HUES48 (cell line): ENCODE measurements around the gene PAX2.

ENCODE experiments used
- H3K27ac ChIP-seq: one replicate; pipeline ENCODE4 v1.7.0; 2013; ENCODE audit warnings: low read depth, low read length, inconsistent platforms
- H3K27me3 ChIP-seq: 2 replicates; pipeline ENCODE4 v1.6.1; 2013; ENCODE audit warnings: mild to moderate bottlenecking, low read length; ENCODE audit not compliant: control insufficient read depth, insufficient read depth
- H3K36me3 ChIP-seq: 2 replicates; pipeline ENCODE4 v1.6.1; 2013; ENCODE audit warnings: low read length; ENCODE audit not compliant: control insufficient read depth, insufficient read depth
- H3K4me1 ChIP-seq: 2 replicates; pipeline ENCODE4 v1.6.1; 2013; ENCODE audit warnings: mild to moderate bottlenecking, low read length; ENCODE audit not compliant: control insufficient read depth, insufficient read depth
- H3K4me3 ChIP-seq: 2 replicates; pipeline ENCODE4 v1.5.1; 2013; ENCODE audit warnings: mild to moderate bottlenecking, low read depth, low read length
- H3K9ac ChIP-seq: 2 replicates; pipeline ENCODE4 v1.6.1; 2013; ENCODE audit warnings: mild to moderate bottlenecking, low read depth, low read length, moderate library complexity
- H3K9me3 ChIP-seq: 2 replicates; pipeline ENCODE4 v1.6.1; 2013; ENCODE audit warnings: low read length; ENCODE audit not compliant: control insufficient read depth, insufficient read depth

The PAX2 gene

DNA sequence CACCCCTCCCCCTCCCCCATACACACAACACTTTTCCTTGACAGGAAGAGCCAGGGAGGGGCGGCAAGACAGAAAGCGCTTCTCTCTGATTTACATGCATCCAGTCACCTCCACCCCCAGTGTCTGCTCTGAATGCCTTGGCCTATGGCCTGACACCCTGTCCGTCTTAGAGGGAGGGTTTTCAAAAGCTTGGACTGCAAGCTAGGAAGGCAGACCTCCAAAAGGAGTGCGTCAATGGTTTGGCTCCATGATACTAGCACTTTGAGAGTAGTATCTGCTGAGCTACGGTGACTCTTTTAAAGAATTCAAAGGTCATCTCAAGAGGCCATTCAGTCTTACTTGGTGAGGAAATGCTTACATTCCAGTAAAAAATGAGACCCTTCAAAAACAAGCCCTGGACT, 20.3 kb upstream of the PAX2 start:
- H3K27ac ChIP-seq: no peak overlapping the region
- no peaks in the 10 kb centered on the region for H3K9me3 ChIP-seq
- H3K9ac ChIP-seq: no peak overlapping the region
- H3K27me3 ChIP-seq: peaks cover 99% of the 10 kb centered on the region
- no peak overlapping the region for H3K4me3 ChIP-seq
- H3K36me3 ChIP-seq: no peaks in the 10 kb centered on the region
- no peaks in the 10 kb centered on the region; the same call in 1 of the 2 replicates for H3K4me1 ChIP-seq

DNA sequence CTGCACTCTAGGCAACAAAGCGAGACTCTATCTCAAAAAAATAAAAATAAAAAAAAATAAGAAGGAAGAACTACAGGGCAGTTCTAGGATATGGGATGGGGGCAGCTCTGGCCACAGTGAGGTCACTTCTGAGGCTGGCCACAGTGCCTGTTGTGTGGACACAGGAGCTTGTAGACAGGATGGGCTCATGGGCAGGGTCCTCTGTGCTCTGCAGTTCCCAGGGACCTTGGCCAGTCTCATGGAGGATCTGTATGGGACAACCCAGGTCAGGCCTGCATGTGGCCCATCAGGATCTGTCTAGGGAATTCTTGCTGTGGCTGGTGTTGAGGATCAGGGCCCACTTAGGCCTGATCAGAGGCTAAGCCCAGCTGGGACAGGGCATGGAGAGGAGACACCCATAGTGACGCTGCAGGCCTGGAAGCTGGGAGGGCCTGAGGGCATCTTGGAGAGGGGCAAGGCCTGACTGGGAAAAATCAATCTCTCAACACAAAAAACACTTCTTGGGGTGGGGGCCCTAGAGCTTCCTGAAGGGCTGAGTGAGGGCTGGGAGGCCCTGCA, 19.4 kb upstream of the PAX2 start:
- no peak overlapping the region for H3K9ac ChIP-seq
- H3K36me3 ChIP-seq: no peaks in the 10 kb centered on the region
- H3K4me1 ChIP-seq: peaks cover 3% of the 10 kb centered on the region; the same call in 1 of the 2 replicates
- H3K4me3 ChIP-seq: no peak overlapping the region
- peaks cover 99% of the 10 kb centered on the region for H3K27me3 ChIP-seq
- no peaks in the 10 kb centered on the region for H3K9me3 ChIP-seq
- H3K27ac ChIP-seq: no peak overlapping the region

DNA sequence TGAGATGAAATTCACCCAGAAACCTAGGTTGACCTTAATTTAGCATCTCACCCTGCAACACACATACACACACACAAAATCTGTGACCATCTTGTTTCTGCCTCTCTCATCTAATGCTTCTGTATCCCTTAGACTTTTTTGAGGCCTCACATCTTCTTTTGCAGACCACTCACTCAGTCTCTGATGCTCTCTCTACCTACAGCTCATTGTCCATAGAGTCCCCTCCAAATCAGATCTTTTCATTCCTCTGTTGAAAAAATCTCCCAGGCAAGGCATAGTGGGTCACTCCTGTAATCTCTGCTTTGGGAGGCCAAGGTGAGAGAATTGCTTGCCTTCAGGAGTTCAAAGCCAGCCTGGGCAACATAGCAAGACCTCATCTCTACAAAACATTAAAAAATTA, 17.6 kb upstream of the PAX2 start:
- no peaks in the 10 kb centered on the region for H3K36me3 ChIP-seq
- no peak overlapping the region for H3K9ac ChIP-seq
- no peak overlapping the region for H3K4me3 ChIP-seq
- H3K27me3 ChIP-seq: peaks cover 99% of the 10 kb centered on the region
- H3K4me1 ChIP-seq: peaks cover 13% of the 10 kb centered on the region
- no peak overlapping the region for H3K27ac ChIP-seq
- H3K9me3 ChIP-seq: no peaks in the 10 kb centered on the region

DNA sequence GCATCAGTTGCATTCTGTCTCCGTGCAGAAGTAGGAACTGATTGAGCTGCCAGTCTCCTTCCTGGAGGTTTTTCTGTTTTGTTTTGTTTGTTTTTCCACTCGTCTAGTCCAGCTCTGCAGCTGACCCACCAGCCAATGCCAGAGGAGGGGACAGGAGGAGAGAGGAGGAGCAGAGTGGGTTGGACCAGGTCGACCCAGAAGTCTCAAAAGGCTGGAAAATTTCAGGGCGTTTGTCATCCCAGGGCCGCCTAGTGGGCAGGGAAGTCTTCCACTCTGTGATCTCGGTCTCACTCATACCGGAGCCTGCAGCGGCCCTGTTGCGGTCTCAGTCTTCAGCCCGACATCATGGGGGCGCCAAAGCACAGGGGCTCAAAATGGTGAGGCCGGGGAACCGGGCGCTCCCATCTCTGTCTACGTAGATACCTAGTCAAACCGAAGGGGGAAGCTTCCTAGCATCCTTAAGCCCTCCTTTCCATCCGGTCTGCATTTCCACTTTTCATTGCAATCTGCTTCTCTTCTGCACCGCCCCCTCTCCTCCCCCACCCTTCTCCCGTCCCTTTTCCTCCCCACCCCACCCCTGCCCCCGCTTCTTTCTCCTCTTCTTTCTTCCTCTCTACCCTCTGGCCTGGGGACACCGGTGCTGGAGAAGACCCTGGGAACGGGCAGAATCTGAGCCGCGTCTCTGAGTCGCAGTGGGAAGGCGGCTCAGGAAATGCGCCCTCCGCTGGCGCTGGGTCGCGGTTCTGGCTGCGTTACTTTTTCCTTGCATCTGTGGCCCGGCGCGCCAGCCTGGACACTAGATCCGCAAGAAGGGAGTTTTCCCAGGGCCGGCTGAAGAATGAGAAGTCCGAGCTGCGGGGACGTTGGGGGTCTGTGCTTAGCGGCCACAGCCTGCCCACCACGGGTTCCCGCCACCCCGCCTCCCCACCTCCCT, 16.2 kb upstream of the PAX2 start:
- Histone ChIP-seq H3K36me3 (no peaks in the 10 kb centered on the region), H3K27ac (no peak overlapping the region), H3K4me3 (no peak overlapping the region), H3K4me1 (peaks cover 13% of the 10 kb centered on the region), H3K9me3 (no peaks in the 10 kb centered on the region), H3K9ac (no peak overlapping the region), H3K27me3 (peaks cover 99% of the 10 kb centered on the region)

DNA sequence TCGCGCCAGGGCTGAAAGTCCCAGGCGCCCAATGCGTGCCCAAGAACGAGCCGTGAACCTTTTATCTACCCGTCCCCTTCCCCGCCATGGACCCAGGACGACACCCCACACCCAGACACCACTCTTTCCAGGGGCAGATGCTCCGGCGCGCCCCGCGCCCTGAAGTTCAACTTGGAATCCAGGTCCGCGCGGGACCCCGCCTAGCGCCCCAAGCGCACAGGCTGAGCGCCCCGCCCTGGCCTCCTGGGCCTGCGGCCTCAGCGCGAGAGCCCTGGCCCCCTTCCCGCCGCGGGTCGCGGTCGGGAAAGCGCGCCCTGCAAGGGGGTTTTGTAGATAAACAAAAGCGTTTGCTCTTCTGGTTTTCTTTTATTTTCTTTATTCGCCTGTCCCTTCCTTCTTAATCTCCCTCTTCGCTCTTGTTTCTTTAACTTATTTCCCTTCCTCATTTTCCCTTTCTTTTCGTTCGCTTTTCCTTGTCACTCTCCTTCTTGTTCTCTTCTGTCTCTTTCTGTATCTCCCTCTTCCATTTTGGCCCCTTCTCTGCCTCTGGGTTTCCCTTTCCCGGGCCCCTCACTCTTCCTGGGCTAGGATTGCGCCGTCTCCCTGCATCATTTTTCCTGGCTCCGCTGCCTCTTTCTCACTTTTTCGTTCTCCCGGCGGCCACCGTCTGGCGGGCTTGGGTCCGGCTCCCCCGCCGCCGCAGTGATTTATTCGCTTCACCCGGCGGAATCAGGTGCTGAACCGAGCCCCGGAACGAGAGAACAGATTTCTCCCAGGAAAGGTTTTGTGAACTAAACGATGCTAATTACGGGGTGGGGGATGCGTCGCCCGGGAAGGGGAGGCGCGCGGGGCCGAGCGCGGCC, 15.3 kb upstream of the PAX2 start:
- H3K27ac ChIP-seq: no peak overlapping the region
- H3K9ac ChIP-seq: no peak overlapping the region
- peaks cover 13% of the 10 kb centered on the region for H3K4me1 ChIP-seq
- no peaks in the 10 kb centered on the region for H3K9me3 ChIP-seq
- peaks cover 99% of the 10 kb centered on the region for H3K27me3 ChIP-seq
- no peaks in the 10 kb centered on the region for H3K36me3 ChIP-seq
- no peak overlapping the region for H3K4me3 ChIP-seq

DNA sequence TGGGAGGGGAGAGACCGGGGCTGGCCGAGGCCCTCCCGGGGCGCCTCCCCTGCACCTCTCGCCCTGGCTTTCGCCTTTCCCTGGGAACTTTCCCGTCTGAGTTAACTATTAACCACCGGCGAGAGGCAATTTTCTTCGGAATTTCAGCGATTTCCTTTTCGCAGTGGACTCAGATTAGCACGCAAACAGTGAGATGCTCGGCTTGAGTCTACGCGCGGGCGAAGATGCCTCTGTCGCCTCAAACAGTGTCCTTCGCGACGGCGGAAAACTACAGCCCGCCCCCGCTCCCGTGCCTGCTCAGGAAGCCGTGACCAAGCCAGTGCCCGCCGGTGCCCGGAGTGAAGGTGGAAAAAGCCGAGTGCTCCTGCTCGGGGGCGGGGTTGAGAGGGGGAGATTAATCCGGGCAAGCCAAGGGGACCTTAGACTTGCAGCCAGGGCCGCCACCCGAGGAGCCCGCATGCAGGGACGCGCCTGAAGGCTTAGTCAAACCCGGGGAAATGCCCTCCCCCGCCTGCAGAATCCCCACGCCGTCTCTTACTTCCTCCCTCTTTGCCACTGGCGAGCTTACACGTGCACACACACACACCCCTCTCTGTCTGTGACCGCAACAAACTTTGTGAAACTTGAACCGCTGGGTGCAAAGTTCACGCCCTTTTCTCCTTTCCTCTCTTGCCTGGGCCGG, 14.5 kb upstream of the PAX2 start:
- no peaks in the 10 kb centered on the region for H3K36me3 ChIP-seq
- no peak overlapping the region for H3K27ac ChIP-seq
- peaks cover 13% of the 10 kb centered on the region for H3K4me1 ChIP-seq
- peaks cover 99% of the 10 kb centered on the region for H3K27me3 ChIP-seq
- no peaks in the 10 kb centered on the region for H3K9me3 ChIP-seq
- no peak overlapping the region for H3K9ac ChIP-seq
- no peak overlapping the region for H3K4me3 ChIP-seq

DNA sequence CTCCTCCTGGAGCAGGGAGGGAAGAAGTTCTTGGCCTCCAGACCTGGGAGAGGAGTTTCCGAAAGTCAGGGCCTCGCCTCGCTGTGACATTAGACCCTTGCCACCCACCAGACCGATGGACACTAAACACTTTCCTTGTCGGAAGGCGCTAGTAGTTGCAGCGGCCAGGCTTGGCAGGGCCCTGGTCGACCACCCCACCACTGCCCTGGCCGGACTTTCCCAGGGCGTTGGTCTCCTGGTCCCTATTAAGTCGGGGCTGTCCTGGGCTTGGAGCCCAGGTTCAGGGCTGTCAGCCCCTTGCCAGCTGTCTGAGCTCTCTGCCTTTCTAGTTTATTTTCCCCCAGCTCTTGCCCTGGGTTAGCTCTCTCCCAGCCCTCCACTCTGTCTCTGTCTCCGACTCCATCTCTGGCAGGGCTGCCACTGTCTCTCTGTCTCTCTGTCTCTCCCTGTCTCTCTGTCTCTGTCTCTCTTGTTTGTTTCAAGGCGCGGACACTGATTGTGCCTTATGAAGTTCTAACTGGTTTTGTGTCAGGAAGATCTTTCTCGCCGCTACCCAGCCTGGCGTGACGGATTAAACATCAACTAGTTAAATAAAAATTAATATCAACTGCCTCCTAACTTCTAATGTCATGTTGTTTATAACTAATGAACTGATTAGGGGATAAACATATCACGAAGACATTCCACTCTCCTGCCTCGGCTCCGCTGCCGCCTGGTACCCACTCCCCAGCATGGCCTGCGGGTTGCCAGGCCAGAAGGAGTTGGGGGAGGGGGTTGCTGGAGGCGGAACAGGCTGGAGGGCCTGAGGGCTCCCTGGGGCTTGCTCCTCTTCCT, 13.8 kb upstream of the PAX2 start:
- Histone ChIP-seq H3K27me3 (peaks cover 99% of the 10 kb centered on the region), H3K36me3 (no peaks in the 10 kb centered on the region), H3K9me3 (no peaks in the 10 kb centered on the region), H3K9ac (no peak overlapping the region), H3K4me1 (peaks cover 13% of the 10 kb centered on the region), H3K4me3 (no peak overlapping the region), H3K27ac (no peak overlapping the region)

DNA sequence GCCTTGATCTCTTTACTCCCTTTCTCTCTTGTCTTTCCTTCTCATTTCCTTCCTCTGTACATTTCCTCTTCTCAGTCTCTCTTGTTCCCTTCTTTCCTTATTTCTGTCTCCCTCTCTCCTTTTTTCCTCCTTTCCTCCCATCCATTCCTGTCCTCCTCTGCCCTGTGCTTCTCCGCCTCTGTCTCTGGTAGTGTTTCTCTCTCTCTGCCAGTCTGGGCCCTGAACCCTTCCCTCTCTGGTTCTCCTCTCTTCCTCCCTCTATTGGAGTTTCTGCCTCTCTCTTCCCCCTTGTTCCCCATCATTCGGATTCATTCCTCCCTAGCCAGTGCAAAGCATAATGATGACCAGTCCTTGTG, 13.2 kb upstream of the PAX2 start:
- Histone ChIP-seq H3K4me1 (peaks cover 16% of the 10 kb centered on the region), H3K9me3 (no peaks in the 10 kb centered on the region), H3K27me3 (peaks cover 100% of the 10 kb centered on the region)

DNA sequence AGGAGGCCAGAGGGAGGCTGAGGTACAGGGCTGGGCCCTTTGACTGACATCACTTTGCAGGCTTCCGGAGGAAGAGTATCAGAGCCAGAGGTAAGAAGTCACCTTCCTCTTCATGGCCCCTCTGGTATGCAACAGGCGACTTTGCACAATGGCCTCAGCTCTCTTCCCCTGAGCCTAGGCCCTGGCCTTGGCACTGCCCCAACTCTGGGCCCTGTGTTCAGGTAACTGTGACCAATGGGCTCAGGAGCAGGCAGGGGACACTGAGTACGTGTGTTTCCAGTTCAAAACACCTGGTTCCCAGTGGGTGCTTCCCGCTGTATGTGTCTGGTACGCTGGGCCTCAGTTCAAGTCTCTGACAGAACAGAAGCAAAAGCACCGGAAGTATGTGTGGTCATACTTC, 12.1 kb upstream of the PAX2 start:
- Histone ChIP-seq H3K27ac (no peak overlapping the region), H3K4me1 (peaks cover 20% of the 10 kb centered on the region), H3K27me3 (peaks cover 100% of the 10 kb centered on the region)

More for the DNA sequence above, 13.2 kb upstream of the PAX2 start:
- no peak overlapping the region for H3K27ac ChIP-seq
- no peak overlapping the region for H3K9ac ChIP-seq
- H3K36me3 ChIP-seq: no peaks in the 10 kb centered on the region
- H3K4me3 ChIP-seq: no peak overlapping the region

More for the DNA sequence above, 12.1 kb upstream of the PAX2 start:
- Histone ChIP-seq H3K9ac (no peak overlapping the region), H3K9me3 (no peaks in the 10 kb centered on the region), H3K4me3 (no peak overlapping the region), H3K36me3 (no peaks in the 10 kb centered on the region)
